OCI-LY7 (cell line): ENCODE data around the gene SERPINA1. TPM values are rescaled to one million over a fixed set of nuclear protein-coding genes. Genes with fewer than 3 reads are reported as not detected.

Experiments
- BruUV-seq: library from RNA; stranded (reverse); fragments of 400-500 nt; replicated peaks from 2 replicates; lab custom pipeline; 2021; lab: Mats Ljungman, UMichigan
- CTCF ChIA-PET: fragments of 300-600 bp; sonication (Branson Sonifier 250); formaldehyde crosslinking; loops from one replicate; lab custom pipeline; 2022; ENCODE audit warnings: antibody characterized with exemption; ENCODE audit not compliant: unreplicated experiment; lab: Charles Lee
- POLR2A ChIA-PET: fragments of 300-600 bp; sonication (Branson Sonifier 250); formaldehyde crosslinking; loops from one replicate; lab custom pipeline; 2022; ENCODE audit warnings: antibody characterized with exemption; lab: Charles Lee
- DNase-seq: peaks from one replicate; pipeline ENCODE4 v3.0.0-alpha.2; 2015; ENCODE audit warnings: low spot score
- H2AFZ ChIP-seq: fragments of 200-600 bp; sonication (generic), shearing (Covaris generic); 2 replicates; pipeline ENCODE4 v1.6.1; 2014; ENCODE audit warnings: mild to moderate bottlenecking, antibody characterized with exemption, low read length, moderate library complexity
- H3K27ac ChIP-seq: fragments of 200-600 bp; sonication (generic); 2 replicates; pipeline ENCODE4 v1.5.1; 2014; ENCODE audit warnings: mixed run types, low read depth, mild to moderate bottlenecking, moderate library complexity, low read length, inconsistent platforms; ENCODE audit not compliant: poor library complexity, severe bottlenecking
- H3K36me3 ChIP-seq: fragments of 200-600 bp; sonication (generic); 2 replicates; pipeline ENCODE4 v1.6.1; 2014; ENCODE audit warnings: mild to moderate bottlenecking, antibody characterized with exemption, low read length, moderate library complexity, mixed read lengths; ENCODE audit not compliant: insufficient read depth
- H3K4me1 ChIP-seq: fragments of 200-600 bp; sonication (generic); 2 replicates; pipeline ENCODE4 v1.5.1; 2014; ENCODE audit warnings: mild to moderate bottlenecking, low read length; ENCODE audit not compliant: insufficient read depth, poor library complexity, severe bottlenecking
- H3K4me2 ChIP-seq: fragments of 200-600 bp; sonication (generic); 2 replicates; pipeline ENCODE4 v1.6.1; 2014; ENCODE audit warnings: mild to moderate bottlenecking, low read length
- H3K4me3 ChIP-seq: fragments of 200-600 bp; sonication (generic); 2 replicates; pipeline ENCODE4 v1.5.1; 2014; ENCODE audit warnings: mild to moderate bottlenecking, low read depth, low read length; ENCODE audit not compliant: poor library complexity, severe bottlenecking
- H3K79me2 ChIP-seq: fragments of 200-600 bp; sonication (generic); 2 replicates; pipeline ENCODE4 v1.6.1; 2016; ENCODE audit warnings: low read depth, mild to moderate bottlenecking, low read length, moderate library complexity, mixed read lengths; ENCODE audit not compliant: insufficient read depth
- H3K9me2 ChIP-seq: fragments of 200-600 bp; sonication (generic); 2 replicates; pipeline ENCODE4 v1.6.1; 2016; ENCODE audit warnings: mild to moderate bottlenecking, low read length, mixed read lengths; ENCODE audit not compliant: insufficient read depth
- H3K9me3 ChIP-seq: fragments of 200-600 bp; sonication (generic); 2 replicates; pipeline ENCODE4 v1.6.1; 2014; ENCODE audit warnings: mild to moderate bottlenecking, mixed run types, low read length, mixed read lengths
- H4K20me1 ChIP-seq: fragments of 200-600 bp; sonication (generic); 2 replicates; pipeline ENCODE4 v1.6.1; 2014; ENCODE audit warnings: mild to moderate bottlenecking, antibody characterized with exemption, low read length, moderate library complexity, mixed read lengths; ENCODE audit not compliant: insufficient read depth
- EZH2phosphoT487 ChIP-seq: fragments of 200-600 bp; sonication (generic); IDR thresholded peaks from 2 replicates; pipeline ENCODE4 v1.6.1; 2018; ENCODE audit warnings: low read depth, borderline replicate concordance, mild to moderate bottlenecking, mixed run types, antibody characterized with exemption, low read length, moderate library complexity, mixed read lengths
- intact Hi-C: fragments of 100-400 bp; cut with micrococcal nuclease; formaldehyde crosslinking; loops from one replicate; pipeline ENCODE4 v1.10.0; 2022; ENCODE audit not compliant: unreplicated experiment
- total RNA-seq, 2 experiments: library from RNA; depleted of rRNA in 1 of 2; stranded (reverse); fragments of >200 nt in 1 of 2; shearing (Covaris generic) in 1 of 2; gene quantifications; 2 replicates each; pipeline ENCODE4 v1.2.3, GENCODE V29; 2014 to 2022
- TF ChIP-seq, protein P1 (sequence below): fragments of 200-600 bp; sonication (generic); conservative IDR thresholded peaks from 2 replicates; pipeline ENCODE4 v1.5.1; 2014; ENCODE audit warnings: mild to moderate bottlenecking, antibody characterized with exemption, low read length, moderate library complexity, mixed read lengths

SERPINA1 gene
- total RNA-seq, 2 experiments from 2014 or later, result not detected

DNA sequence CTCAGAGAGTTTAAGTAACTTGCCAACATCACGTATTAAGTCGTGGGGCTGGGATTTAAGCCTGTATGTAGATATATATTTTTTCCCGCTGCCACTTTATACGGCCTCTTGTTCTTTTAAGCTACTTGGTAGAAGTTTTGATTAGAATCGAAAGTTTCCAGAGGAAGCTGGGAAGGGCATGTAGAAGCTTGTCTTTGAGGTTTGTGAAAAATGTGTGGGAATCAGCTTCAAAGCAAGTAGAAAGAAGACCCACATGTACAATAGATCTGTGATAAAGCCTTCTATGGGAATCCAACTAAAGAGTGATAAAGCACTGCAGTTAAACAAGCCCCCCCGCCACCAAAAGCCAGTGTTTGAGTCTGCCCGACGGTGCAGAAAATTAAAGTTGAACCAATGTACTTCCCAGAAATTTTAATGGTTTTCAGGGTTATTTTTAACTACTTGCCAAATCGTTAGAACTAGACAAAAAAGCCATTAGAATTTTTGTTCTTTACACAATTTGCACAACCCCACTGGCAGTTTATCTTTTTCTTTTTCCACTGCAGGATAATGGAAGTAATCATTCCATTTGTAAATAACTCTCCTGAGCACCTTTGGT lies 38.7 kb upstream of the SERPINA1 start:
- CTCF ChIA-PET, result no interaction called here

GRCh38 chr14:94426526-94426925 lies 38.1 kb upstream of the SERPINA1 start:
- H4K20me1 ChIP-seq, result no peaks in the 10 kb centered on the region
- POLR2A ChIA-PET, result no interaction called here
- H3K4me2 ChIP-seq, result no peak overlapping the region
- no peaks in the 10 kb centered on the region for H3K36me3 ChIP-seq
- DNase-seq, result no peak
- no peaks in the 10 kb centered on the region for H3K79me2 ChIP-seq
- CTCF ChIA-PET, result no interaction called here
- intact Hi-C loops, result no loop called here
- no peaks in the 10 kb centered on the region for H3K9me3 ChIP-seq
- TF ChIP-seq, protein P1, sequence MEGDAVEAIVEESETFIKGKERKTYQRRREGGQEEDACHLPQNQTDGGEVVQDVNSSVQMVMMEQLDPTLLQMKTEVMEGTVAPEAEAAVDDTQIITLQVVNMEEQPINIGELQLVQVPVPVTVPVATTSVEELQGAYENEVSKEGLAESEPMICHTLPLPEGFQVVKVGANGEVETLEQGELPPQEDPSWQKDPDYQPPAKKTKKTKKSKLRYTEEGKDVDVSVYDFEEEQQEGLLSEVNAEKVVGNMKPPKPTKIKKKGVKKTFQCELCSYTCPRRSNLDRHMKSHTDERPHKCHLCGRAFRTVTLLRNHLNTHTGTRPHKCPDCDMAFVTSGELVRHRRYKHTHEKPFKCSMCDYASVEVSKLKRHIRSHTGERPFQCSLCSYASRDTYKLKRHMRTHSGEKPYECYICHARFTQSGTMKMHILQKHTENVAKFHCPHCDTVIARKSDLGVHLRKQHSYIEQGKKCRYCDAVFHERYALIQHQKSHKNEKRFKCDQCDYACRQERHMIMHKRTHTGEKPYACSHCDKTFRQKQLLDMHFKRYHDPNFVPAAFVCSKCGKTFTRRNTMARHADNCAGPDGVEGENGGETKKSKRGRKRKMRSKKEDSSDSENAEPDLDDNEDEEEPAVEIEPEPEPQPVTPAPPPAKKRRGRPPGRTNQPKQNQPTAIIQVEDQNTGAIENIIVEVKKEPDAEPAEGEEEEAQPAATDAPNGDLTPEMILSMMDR, result no peak
- no peak for TF ChIP-seq EZH2phosphoT487
- no peak overlapping the region for H3K4me3 ChIP-seq
- no peak overlapping the region for H2AFZ ChIP-seq
- no peaks in the 10 kb centered on the region for H3K9me2 ChIP-seq
- BruUV-seq, result no TSS peak
- no peaks in the 10 kb centered on the region for H3K4me1 ChIP-seq
- H3K27ac ChIP-seq, result no peak overlapping the region

More for the DNA sequence above, 38.7 kb upstream of the SERPINA1 start:
- Histone ChIP-seq H3K9me3 (no peaks in the 10 kb centered on the region), H4K20me1 (no peaks in the 10 kb centered on the region), H3K4me2 (no peak overlapping the region), H3K27ac (no peak overlapping the region), H2AFZ (no peak overlapping the region), H3K9me2 (no peaks in the 10 kb centered on the region), H3K79me2 (no peaks in the 10 kb centered on the region), H3K4me1 (no peaks in the 10 kb centered on the region), H3K4me3 (no peak overlapping the region), H3K36me3 (no peaks in the 10 kb centered on the region)
- intact Hi-C loops, result no loop called here
- POLR2A ChIA-PET, result no interaction called here
- DNase-seq, result no peak
- no TSS peak for BruUV-seq
- TF ChIP-seq, protein P1, result no peak
- TF ChIP-seq EZH2phosphoT487, result no peak

- intact Hi-C loops, result no loop called here
- Histone ChIP-seq H3K36me3 (no peaks in the 10 kb centered on the region), H3K4me1 (no peaks in the 10 kb centered on the region), H3K79me2 (no peaks in the 10 kb centered on the region), H2AFZ (no peak overlapping the region), H3K9me2 (no peaks in the 10 kb centered on the region), H4K20me1 (no peaks in the 10 kb centered on the region), H3K4me3 (no peak overlapping the region), H3K9me3 (no peaks in the 10 kb centered on the region), H3K27ac (no peak overlapping the region), H3K4me2 (no peak overlapping the region)
- TF ChIP-seq, protein P1, result no peak
- no peak for DNase-seq
- ChIA-PET POLR2A (no interaction called here), CTCF (no interaction called here)
- BruUV-seq, result no TSS peak
Observed at GRCh38 chr14:94424371-94424770, 36.0 kb upstream of the SERPINA1 start.
